Cardiac muscle cell (in vitro differentiated cells and primary cell): ENCODE results near the gene WDR38. TPM values are rescaled to one million over a fixed set of nuclear protein-coding genes. Genes with fewer than 3 reads are reported as not detected.

Experiments used
- DNase-seq, 2 donors: peaks; one replicate each; pipeline versions ENCODE4 v3.0.0 to v3.0.0-alpha.2; 2010 to 2017; ENCODE audit warnings: low read depth in 1 of 2, low spot score in 1 of 2
- H3K27ac ChIP-seq: fragments of 200-600 bp; sonication (generic); 2 replicates; pipeline ENCODE4 v1.5.1; 2016
- H3K27me3 ChIP-seq: fragments of 200-600 bp; sonication (generic); 2 replicates; pipeline ENCODE4 v1.6.0; 2016; ENCODE audit warnings: control low read depth
- H3K36me3 ChIP-seq: fragments of 200-600 bp; sonication (generic); 2 replicates; pipeline ENCODE4 v1.5.1; 2016; ENCODE audit warnings: control low read depth
- H3K4me1 ChIP-seq: fragments of 200-600 bp; sonication (generic); 2 replicates; pipeline ENCODE4 v1.8.1; 2017; ENCODE audit warnings: low read depth, mild to moderate bottlenecking, mixed run types
- H3K4me3 ChIP-seq: fragments of 200-600 bp; sonication (generic); 2 replicates; pipeline ENCODE4 v1.5.1; 2016; ENCODE audit warnings: mild to moderate bottlenecking
- H3K9me3 ChIP-seq: fragments of 200-600 bp; sonication (generic); 2 replicates; pipeline ENCODE4 v1.5.1; 2017; ENCODE audit warnings: low read depth, mild to moderate bottlenecking, control low read depth
- CTCF ChIP-seq: IDR thresholded peaks from 2 replicates; pipeline ENCODE4 v1.5.1; 2012; ENCODE audit warnings: low read depth, mild to moderate bottlenecking, low read length
- polyA plus RNA-seq: library from polyadenylated mRNA; unstranded; fragments of >200 nt; fragmentation: Nextera tagmentation; extraction: Ambion mirVana; gene quantifications from 2 replicates; pipeline ENCODE4 v1.2.1, GENCODE V29; 2016
- total RNA-seq: library from RNA; depleted of rRNA; stranded (reverse); fragments of >200 nt; gene quantifications from 2 replicates; pipeline ENCODE4 v1.2.3, GENCODE V29; 2016

The WDR38 gene
- not detected in 2 replicates for total RNA-seq
- polyA plus RNA-seq, result not detected in 2 replicates

- peaks cover 5% of the 10 kb centered on the region for H3K4me1 ChIP-seq
- no peaks in the 10 kb centered on the region for H3K9me3 ChIP-seq
- peaks cover 4% of the 10 kb centered on the region for H3K36me3 ChIP-seq
- peak; percentile 83 for TF ChIP-seq CTCF
- peak within 1 kb of the TSS; percentile 29 for H3K4me3 ChIP-seq
- DNase-seq, result peak; percentile 75 to 80
- H3K27me3 ChIP-seq, result no peaks in the 10 kb centered on the region
- no peak within 1 kb of the TSS for H3K27ac ChIP-seq
Measured at GRCh38 chr9:124852829-124853531, at the start of gene WDR38. TSS of gene WDR38 (plus strand) at chr9:124853460. CDS start at chr9:124853532, 72 bp downstream.

GRCh38 chr9:124803911-124804310 is 49.3 kb upstream of the WDR38 start:
- Histone ChIP-seq H3K27ac (no peak overlapping the region), H3K4me3 (no peak overlapping the region), H3K27me3 (no peaks in the 10 kb centered on the region), H3K36me3 (no peaks in the 10 kb centered on the region), H3K9me3 (no peaks in the 10 kb centered on the region), H3K4me1 (no peaks in the 10 kb centered on the region)
- TF ChIP-seq CTCF, result no peak
- no peak for DNase-seq

GRCh38 chr9:124805186-124805585 is 48.1 kb upstream of the WDR38 start:
- no peaks in the 10 kb centered on the region for H3K4me1 ChIP-seq
- no peak for TF ChIP-seq CTCF
- no peak for DNase-seq
- no peak overlapping the region for H3K27ac ChIP-seq
- H3K36me3 ChIP-seq, result no peaks in the 10 kb centered on the region
- H3K9me3 ChIP-seq, result no peaks in the 10 kb centered on the region
- H3K4me3 ChIP-seq, result no peak overlapping the region
- no peaks in the 10 kb centered on the region for H3K27me3 ChIP-seq

GRCh38 chr9:124808246-124808956 is 44.9 kb upstream of the WDR38 start:
- Histone ChIP-seq H3K27ac (no peak overlapping the region), H3K36me3 (no peaks in the 10 kb centered on the region), H3K9me3 (no peaks in the 10 kb centered on the region), H3K4me3 (no peak overlapping the region), H3K4me1 (peaks cover 10% of the 10 kb centered on the region), H3K27me3 (no peaks in the 10 kb centered on the region)
- no peak for DNase-seq
- no peak for TF ChIP-seq CTCF

GRCh38 chr9:124809211-124809610 is 44.0 kb upstream of the WDR38 start:
- no peaks in the 10 kb centered on the region for H3K36me3 ChIP-seq
- TF ChIP-seq CTCF, result no peak
- peaks cover 10% of the 10 kb centered on the region for H3K4me1 ChIP-seq
- no peaks in the 10 kb centered on the region for H3K27me3 ChIP-seq
- no peak for DNase-seq
- H3K4me3 ChIP-seq, result no peak overlapping the region
- H3K9me3 ChIP-seq, result no peaks in the 10 kb centered on the region
- no peak overlapping the region for H3K27ac ChIP-seq
